HuH-7.5 (cell line): ENCODE data around the gene TBKBP1.

Experiments
- DNase-seq: peaks from one replicate; pipeline ENCODE4 v3.0.0; 2011; ENCODE audit warnings: low spot score

Gene TBKBP1

DNA sequence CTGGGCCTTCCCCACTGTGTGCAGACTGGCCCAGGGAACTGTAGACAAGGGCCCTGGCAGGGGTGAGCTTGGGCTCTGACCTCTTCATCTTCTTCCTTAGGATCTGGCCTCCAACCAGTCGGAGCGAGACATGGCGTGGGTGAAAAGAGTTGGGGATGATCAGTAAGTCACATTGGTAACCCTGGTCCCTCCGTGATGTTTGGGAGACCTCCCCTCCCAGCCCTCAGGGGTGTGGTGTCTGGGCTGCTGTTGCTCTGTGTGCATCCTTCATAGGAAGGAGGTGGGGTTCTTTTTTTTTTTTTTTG lies 5.5 kb downstream of the TBKBP1 start:
- no peak for DNase-seq

DNA sequence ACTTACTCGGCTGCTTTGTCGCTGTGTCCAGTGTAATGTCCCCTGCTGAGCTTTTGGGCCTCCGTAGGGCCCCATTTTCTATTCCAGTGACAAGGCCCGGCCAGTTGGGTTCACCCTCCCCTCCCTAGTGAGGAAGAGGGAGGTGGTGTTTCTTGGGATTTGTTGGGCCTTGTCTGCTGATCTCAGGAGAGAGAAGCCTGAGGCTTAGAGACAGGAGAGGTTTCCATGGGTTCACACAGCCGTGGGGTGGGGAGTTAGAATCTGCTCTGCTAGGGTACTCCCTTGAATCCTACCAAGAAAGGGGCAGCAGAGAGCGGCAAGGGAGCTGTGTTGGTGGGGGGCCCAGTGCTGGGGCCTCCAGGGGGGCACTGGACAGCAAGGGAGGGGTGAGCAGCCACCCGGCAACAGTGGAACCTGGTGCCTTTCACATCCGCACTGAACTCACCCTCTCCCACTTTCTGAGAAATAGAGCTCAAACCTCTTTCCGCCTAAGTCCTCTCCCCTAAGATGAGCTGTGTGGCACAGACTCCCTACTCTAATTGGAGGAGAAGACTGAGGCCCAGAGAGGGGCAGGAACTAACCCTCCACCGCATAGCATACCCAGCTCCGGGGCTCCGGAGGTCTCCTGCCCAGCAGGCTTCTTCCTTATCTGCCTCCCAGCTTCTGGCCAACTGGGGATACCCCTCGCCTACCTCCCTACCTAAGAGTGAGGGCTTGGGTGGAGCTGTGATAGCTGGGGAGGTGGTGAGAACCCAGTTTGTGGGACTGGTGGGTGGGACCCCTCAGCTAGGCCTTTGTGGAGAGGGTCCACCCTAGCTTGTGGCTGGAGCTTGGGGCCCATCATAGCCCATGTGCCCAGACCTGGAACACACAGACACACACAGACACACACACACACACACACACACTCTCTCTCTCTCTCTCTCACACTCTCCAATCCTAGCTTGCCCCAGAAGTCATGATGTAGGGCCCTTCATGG lies 6.8 kb downstream of the TBKBP1 start:
- no peak for DNase-seq

DNA sequence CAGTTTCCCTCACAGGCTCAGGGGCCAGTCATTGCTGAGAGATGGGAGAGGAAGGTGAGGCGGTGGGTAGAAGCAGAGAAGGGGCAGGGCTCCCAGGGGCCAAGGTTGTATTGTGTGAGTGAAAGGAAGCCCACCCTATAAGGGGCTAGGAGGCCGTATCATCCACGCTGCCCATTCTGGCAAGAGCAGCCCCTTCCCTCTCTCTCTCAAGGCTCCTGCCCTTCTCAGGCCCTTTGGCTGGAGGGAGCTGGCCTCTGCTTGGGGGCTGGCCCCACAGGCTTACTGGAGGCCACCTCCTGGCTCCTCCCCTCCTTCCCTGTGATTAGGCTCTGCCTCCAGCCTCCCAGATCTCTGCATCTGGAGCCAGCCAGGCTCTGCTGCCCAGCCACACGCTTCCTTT lies 7.6 kb downstream of the TBKBP1 start:
- DNase-seq = no peak

DNA sequence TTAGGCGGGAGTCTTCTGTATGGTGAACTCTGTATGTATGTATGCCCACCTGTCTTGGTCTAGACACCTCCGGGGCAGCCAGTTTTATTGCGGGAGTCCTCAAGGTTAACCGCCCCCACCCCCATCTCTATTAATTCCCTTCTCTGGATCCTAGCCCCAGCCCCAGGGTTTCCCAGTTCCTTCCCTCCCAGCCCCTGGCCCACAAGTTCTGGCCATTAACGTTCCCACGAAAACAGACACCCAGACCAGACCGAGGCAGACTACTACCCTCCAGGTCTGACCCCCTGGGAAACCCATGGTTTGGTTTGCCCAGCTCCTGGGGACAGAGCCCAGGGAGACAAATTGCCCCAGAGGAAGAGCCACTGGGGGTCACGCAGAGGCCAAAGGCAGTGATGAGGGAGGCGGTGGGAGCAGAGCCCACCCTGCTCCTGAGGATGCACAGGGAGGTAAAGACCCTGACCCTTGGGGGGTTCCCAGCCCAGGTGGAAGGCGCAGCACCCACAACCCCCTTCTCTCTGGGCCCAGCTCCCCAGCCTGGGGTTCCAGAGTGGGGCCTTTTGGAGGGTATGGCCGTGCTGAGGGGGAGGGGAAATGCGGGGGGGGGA lies 8.5 kb downstream of the TBKBP1 start:
- no peak for DNase-seq

DNA sequence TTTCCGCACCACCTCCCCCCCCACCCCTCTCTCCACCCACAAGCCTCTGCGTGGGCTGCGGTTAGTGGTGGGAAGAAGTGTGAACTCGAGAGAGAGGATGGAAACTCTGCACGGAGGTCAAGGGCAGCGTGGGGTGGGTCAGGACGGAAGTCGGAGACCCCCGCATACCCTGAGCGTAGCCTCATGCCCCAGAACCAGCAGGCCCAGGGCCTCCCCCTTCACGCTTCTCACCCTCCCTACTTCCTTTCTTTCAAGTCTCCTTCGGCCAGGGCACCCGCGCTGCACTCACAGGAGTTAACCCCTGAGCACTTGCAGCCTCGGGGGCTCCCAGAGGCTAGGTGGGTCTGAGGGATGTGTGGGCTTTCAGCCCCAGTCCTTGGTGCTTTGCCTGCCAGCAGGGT lies 9.2 kb downstream of the TBKBP1 start:
- DNase-seq = no peak

DNA sequence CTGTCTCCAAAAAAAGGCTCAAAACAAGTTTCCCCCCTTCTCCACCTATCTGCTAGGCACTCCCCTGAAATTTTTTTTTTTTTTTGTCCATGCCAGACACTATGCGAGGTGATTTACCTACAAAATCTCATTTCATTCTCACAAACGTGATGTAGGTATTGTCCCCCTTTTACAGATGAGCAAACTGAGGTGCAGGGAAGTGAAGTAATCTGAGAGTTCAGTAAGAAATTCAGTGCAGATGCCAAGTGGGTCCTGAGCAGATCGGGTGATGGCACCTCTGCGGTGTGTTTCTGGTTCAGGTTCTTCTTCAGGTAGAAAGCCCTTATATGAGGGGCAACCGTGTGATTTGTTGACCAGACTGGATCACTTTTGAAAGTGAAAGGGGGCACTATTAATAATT lies 9.7 kb downstream of the TBKBP1 start:
- no peak for DNase-seq

DNA sequence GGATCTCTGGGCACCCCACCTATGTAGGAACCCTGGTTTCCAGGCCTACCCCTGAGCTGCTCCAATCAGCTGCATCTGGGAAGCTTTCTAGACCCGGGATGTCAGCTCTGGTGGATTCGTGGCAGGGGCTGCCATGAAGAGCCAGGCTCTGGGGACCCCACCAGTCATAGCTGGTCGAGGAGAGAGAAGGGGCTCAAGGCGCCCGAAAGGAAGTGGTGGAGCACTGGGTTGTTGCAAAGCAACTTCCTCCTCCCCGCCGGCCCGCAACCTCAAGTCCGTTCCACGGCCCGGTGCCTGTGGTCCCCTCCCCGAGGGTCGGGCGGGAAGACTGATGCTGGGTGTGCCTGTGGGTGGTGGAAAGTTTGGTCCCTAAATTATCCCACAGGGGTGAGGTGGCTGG lies 10.2 kb downstream of the TBKBP1 start:
- DNase-seq = no peak

DNA sequence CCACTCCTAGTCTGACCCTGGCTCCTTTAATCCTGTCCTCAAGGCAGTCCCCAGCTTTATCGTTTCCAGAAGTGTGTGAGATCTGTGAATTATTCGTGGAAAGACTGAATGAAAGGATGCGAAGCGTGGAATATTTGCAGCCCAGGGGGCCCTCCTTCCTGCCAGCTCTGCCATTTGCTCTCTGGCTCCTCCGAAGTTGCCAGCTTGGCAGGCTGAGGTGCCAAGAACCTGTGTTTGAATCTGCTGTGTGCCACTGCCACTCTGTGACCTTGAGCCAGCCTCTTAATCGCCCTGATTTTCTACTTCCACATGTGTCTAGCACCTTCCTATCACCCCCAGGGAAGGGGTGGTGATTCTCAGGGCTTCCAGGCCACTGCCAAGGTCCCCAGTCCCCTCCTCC lies 10.8 kb downstream of the TBKBP1 start:
- DNase-seq = no peak

DNA sequence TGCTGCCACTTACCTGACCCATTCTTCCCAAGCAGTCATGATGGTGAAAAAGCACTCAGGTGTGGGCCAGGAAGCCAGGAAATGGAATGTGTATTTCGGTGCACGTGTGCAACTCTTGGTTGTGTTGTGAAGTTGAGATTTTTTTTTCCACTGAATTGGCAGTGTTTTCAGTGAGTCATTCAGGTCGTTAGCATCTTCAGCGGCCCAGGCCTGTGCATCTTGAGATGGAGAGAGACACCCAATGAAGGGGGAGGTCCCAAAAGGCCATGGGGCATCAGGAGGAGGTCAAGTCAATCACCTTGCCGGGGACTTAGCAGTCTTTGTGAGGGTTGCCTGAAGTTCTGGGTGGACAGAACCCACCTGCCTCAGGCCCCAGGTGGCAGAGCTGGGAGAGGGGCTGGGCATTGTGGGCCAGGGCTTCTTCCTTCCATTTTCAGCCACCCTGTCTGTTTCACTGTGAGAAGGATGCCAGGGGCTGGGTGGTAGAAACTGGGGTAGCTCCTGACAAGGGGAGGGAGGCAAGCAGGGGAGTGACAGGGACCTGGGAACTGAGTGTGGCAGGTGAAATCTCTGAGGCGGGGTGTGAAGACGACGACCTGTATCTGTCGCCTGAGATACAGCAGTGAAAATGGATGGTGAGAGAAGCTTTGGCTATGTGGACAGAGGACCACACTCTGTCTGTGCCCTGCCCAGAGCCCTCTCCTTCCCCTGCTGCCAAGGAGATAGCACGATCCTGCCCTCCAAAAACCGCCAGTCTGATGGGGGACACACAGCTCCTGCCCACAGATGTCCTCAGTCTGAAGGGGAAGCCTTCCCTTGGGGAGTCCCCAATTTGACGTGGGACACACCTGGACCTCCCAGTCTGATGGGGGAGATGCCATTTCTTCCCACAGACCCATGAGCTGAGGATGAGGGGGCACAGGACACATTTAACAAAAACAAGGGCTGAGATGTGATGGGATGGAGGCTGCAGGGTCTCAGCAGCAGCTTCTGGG lies 11.9 kb downstream of the TBKBP1 start:
- no peak for DNase-seq

DNA sequence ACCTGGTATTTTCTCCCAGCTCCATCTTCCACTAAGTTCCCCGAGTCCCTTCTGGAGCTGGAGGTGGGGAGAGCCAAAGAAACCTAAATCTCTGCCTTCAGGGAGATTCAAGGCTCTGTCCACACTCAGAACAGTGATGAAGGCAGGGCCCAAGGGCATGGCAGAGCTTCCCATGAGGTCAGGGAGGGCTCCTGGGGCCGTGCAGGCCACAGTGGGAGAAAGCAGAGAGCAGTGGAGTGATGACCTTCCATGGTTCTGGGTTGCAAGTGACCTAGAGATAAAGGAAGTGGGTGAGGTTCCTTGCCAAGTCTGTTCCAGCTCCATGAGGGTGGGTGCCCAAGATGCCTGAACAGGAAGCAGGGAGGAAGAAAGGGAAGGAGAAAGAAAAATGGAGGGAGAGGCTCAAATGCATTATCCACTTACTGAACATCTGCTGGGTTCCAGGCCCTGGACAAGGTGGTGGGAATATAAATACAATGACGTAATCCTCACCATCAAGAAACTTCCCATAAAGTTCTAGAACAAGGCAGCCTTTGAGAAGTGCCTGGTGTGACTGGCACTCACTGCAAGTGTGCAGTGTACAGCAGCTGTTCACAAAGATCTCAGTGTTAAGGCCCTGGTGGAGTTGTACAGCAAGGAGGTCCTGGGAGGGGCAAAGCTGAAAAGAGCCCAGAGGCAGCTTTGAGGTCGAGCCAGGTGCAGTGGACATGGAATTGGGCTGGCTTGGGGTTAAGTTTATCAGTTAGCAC lies 13.3 kb downstream of the TBKBP1 start:
- DNase-seq = no peak

DNA sequence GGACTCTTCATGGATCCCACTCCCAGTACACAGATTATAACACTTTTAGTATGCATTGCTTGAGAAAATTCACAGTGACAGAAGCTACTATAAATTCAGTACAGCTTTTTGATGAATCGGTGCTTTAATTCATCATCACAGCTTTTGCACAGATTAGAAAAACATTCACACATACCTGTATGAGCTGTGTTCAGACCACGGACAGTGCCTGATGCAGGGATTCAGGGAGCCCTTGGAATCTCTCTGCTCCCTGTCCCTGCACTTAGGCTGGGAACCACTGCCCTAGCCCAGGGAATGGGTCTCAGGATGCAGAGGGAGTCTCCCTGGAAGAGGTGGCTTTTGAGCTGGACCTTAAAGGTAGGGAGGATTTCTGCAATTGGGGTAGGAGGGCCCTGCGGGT lies 13.9 kb downstream of the TBKBP1 start:
- no peak for DNase-seq

DNA sequence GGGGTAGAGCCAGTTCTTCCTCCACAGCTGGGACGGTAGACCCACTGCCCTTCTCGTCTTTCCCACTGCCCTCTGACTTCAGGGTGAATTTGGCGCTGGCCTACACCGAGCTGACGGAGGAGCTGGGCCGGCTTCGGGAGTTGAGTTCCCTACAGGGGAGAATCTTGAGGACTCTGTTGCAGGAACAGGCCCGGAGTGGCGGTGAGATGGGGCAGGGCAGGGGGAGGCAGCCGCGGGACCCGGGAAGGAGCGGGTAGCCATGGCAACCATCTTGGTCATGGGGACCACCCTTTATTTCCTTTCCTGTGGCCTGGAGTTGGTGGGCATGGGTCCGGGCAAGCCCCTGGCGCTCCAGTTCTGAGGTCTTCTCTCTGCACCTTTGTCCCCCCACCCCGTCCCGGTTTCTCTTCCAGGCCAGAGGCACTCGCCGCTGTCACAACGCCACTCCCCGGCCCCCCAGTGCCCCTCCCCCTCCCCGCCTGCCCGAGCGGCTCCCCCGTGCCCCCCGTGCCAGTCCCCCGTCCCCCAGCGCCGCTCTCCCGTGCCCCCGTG lies 14.4 kb downstream of the TBKBP1 start:
- DNase-seq = no peak

DNA sequence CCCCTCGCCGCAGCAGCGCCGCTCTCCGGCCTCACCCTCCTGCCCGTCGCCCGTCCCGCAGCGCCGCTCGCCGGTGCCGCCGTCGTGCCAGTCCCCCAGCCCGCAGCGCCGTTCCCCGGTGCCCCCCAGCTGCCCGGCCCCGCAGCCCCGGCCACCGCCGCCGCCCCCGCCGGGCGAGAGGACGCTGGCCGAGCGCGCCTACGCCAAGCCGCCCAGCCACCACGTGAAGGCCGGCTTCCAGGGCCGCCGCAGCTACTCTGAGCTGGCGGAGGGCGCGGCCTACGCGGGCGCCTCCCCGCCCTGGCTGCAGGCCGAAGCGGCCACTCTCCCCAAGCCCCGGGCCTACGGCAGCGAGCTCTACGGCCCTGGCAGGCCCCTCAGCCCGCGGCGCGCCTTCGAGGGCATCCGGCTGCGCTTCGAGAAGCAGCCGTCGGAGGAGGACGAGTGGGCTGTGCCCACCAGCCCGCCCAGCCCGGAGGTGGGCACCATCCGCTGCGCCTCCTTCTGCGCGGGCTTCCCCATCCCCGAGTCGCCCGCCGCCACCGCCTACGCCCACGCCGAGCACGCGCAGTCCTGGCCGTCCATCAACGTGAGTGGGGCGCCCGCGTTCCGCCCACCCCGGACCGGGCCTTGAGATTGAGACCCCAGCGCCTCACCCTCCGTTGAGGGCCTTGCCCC lies 15.0 kb downstream of the TBKBP1 start:
- no peak for DNase-seq

DNA sequence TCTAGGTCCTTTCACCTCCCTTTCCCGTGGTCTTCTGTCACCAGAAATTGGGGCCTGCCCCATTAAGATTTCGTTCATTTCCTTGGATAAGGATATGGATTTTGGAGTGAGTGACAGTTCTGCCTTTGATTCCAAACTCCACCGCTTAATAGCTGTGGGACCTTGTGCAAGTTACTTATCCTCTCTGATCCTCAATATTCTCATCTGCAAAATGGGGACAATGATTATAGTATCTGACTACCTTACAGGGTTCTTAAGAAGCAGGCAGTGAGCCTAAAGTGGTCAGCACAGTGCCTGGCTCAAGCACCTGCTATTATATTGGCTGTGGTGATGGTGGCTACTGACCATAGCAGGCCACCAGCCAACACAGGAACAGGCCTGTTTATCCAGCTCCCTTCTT lies 15.6 kb downstream of the TBKBP1 start:
- no peak for DNase-seq

DNA sequence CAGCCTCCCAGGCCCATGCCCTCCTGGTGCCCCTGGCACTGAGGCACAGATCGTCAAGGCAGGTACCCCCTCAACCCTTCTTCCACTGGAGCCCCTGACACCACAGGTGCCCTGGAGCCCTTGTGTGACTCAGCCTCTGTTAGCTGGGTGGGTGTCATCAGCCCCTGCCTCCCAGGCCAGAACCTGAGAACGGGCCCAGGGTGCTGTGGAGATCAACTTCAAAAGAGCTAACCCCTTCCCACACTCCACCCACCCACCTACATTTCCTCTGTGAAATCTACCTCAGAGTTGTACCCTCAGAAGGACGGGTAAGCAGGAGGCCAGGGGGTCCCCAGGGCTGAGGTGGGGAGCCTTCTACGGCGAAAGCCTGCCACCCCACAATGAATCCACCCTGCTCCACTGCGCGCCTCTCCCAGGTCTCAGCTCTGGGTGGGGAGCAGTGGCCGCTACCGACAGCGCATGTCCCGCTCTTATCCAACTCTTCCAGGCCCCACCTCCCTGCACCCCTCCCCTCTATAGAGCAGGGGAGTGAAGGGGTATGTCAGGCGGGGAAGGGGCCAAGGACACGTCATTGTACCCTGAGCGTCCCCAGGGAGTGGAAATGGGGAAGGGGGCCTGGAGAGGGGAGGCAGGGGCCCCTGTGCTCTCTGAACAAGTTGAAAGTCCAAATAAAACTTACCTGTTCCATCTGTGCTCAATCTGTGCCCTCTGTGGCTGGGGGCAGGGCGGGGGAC lies 17.6 kb downstream of the TBKBP1 start:
- no peak for DNase-seq

DNA sequence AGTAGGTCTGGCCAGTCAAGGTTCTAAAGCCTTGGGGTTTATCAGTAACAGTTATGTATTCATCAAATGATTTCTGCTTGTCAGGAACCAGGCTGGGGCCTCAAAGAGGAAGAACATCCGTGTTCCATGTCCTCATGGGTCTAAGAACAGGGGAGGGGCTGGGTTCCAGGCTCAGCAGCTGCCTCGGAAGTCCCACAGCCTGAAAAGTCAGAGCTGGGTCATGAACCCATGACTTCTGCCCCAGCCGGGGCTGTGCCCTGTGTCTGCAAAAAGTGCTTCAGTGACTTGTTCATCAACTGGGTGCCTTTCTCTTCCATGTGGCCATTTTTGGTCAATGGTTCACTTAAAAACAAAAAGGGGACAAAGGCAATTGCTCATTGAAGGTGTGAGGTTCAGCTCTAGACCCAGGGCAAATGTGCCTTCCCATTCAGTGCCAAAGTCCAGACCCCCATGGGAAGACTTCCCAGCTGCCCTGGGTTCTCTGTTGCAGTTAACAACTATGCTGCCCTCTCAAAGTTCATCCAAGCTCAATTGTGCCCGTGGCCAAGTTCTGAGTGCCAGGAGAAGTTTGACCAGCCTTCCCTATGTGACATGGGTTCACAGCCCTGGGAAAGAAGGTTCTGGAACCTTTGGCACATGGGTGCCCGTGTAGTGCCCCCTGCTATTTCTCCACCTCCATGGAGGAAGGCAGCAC lies 18.5 kb downstream of the TBKBP1 start:
- no peak for DNase-seq

DNA sequence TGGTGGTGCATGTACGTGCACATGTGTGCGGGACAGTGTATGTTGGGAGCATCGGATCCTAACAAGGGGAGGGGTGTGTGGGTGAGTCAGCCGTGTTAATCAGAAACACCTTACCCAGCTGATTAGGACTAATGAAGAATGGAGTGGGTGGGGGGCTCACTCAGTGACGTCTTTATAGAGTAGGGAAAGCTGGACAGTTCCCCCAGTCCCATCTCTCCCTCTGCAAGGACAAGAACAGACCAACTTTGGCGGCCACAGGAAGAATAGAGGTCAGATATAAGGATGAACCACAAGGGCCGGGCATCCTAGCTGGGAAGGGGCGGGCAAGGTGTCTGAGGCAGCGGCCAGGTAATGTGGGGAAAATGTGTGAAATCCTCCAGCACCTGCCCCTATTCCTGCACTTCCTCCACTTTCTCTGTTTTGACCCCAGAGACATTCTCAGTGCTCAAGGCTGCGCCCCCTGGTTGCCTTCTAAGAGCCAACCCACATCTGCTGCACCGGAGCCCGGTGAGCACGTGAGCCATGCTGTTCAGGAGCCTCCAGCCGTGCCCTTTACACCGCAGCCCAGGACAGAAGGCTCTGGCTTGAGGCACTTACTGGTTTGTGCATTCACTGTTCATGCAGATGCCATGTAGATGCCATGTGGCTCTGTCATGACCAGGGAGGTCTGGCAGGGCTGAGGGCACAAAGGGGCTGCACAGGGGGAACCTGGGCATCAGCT lies 20.2 kb downstream of the TBKBP1 start:
- DNase-seq = no peak

DNA sequence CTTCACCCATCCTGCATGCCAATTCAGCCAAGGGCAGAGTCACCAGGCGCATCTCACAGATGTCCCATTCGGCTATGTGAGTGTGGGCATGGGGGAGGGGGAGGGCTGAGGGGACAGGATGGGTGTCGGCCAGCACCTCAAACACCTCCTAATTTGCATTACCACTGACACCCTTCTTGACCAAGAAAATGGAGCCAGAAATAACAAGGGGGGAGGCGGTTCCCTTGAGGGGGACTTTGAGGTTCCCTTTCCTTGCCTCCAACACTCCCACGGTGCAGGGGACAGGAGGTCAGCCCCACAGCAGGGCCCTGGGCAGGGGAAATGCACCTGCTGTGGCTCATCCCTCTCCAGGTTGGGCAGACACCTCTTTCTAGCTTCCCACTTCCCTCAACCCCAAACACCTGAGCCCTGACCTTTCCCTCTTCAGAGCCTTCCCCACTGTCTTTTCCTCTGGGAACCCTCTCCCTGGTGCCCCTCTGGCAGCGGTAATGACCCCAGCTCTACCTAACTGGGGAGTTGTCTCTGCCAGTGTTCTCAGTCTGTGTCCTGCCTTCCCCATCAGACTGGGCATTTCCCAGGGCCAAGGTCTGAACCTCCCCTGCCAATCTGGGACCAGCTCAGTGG lies 20.9 kb downstream of the TBKBP1 start:
- no peak for DNase-seq
